Measurements from ENCODE around the gene PLEKHA7. TPM values are rescaled to one million over a fixed set of nuclear protein-coding genes. Genes with fewer than 3 reads are reported as not detected.
"Not testable (repeated sequence)": the region's sequence is repeated elsewhere in the genome, so short reads cannot be mapped to it uniquely, and the experiment has no call there.

PLEKHA7 gene
- total RNA-seq, 1 donor from 2014 or later, result 9.5 TPM

- H3K27me3 ChIP-seq, result no peaks in the 10 kb centered on the region
- TF ChIP-seq CTCF (IDR thresholded peaks at IDR 0.05), result no peak
- no peak overlapping the region for H3K4me3 ChIP-seq
- H3K9me3 ChIP-seq, result no peaks in the 10 kb centered on the region
- intact Hi-C loops (cut with DNase I), result no loop called here
- H3K4me1 ChIP-seq, result no peaks in the 10 kb centered on the region
- no peak for DNase-seq (ENCODE audit: low spot score in 2 of 2)
- no peaks in the 10 kb centered on the region for H3K36me3 ChIP-seq
- no peak overlapping the region for H3K27ac ChIP-seq
Observed at GRCh38 chr11:16966930-16967671, 47.1 kb downstream of the PLEKHA7 start.

- Histone ChIP-seq H3K9me3 (no peaks in the 10 kb centered on the region), H3K4me3 (no peak overlapping the region), H3K27me3 (no peaks in the 10 kb centered on the region), H3K4me1 (no peaks in the 10 kb centered on the region), H3K27ac (no peak overlapping the region), H3K36me3 (no peaks in the 10 kb centered on the region)
- intact Hi-C loops (cut with DNase I), result no loop called here
- no peak for TF ChIP-seq CTCF (IDR thresholded peaks at IDR 0.05)
- no peak for DNase-seq (ENCODE audit: low spot score in 2 of 2)
Observed at GRCh38 chr11:16964501-16964900, 49.7 kb downstream of the PLEKHA7 start.

GRCh38 chr11:16963316-16963876, 50.8 kb downstream of the PLEKHA7 start:
- Histone ChIP-seq H3K36me3 (no peaks in the 10 kb centered on the region), H3K9me3 (no peaks in the 10 kb centered on the region), H3K27ac (no peak overlapping the region), H3K27me3 (no peaks in the 10 kb centered on the region), H3K4me3 (no peak overlapping the region), H3K4me1 (no peaks in the 10 kb centered on the region)
- intact Hi-C loops (cut with DNase I), result no loop called here
- DNase-seq (ENCODE audit: low spot score in 2 of 2), result no peak
- TF ChIP-seq CTCF (IDR thresholded peaks at IDR 0.05), result no peak

- not testable (repeated sequence) for H3K27me3 ChIP-seq, H3K27ac ChIP-seq, H3K4me1 ChIP-seq
Observed at GRCh38 chr11:16962589-16962988, 51.6 kb downstream of the PLEKHA7 start.

GRCh38 chr11:16962146-16962545, 52.1 kb downstream of the PLEKHA7 start:
- TF ChIP-seq CTCF (IDR thresholded peaks at IDR 0.05), result no peak
- Histone ChIP-seq H3K27me3 (no peaks in the 10 kb centered on the region), H3K27ac (no peak overlapping the region), H3K4me3 (no peak overlapping the region), H3K36me3 (no peaks in the 10 kb centered on the region), H3K9me3 (no peaks in the 10 kb centered on the region), H3K4me1 (no peaks in the 10 kb centered on the region)
- intact Hi-C loops (cut with DNase I), result no loop called here
- DNase-seq (ENCODE audit: low spot score in 2 of 2), result no peak

More at GRCh38 chr11:16962589-16962988, 51.6 kb downstream of the PLEKHA7 start:
- H3K9me3 ChIP-seq; DNase-seq (ENCODE audit: low spot score in 2 of 2); H3K36me3 ChIP-seq; intact Hi-C loops (cut with DNase I); H3K4me3 ChIP-seq: not testable (repeated sequence)

GRCh38 chr11:16960250-16960649, 54.0 kb downstream of the PLEKHA7 start:
- intact Hi-C loops (cut with DNase I), result no loop called here
- Histone ChIP-seq H3K27ac (no peak overlapping the region), H3K9me3 (no peaks in the 10 kb centered on the region), H3K36me3 (no peaks in the 10 kb centered on the region), H3K4me3 (no peak overlapping the region), H3K27me3 (no peaks in the 10 kb centered on the region), H3K4me1 (no peaks in the 10 kb centered on the region)
- no peak for DNase-seq (ENCODE audit: low spot score in 2 of 2)
- no peak for TF ChIP-seq CTCF (IDR thresholded peaks at IDR 0.05)

Measured in ascending aorta (tissue), 2 donors.